ENCODE results near the gene PIK3R3.

The PIK3R3 gene

DNA sequence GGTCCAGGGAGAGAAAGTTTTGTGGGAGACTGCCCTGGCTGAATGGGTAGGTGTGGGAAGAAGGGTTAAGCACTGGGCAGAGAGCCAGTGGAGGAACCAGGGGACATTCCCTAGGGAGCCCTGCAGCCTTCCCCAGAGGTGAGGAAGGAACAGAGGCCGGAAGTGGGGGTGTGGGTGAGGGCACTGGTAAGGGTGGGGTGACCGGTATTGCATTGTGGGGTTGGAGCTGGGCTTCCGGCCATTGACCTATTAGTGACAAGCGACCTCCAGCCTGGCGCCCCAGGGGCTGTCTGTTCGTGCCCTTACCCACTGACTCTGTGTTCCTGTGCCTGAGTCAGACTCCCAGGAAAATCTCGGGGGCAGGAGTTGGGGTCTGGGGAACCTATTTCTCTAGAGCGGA is 38.9 kb upstream of the PIK3R3 start:
- no peak overlapping the region for H3K9ac ChIP-seq (ENCODE audit: low read length)
- 85% methylated on average over 8 of the region's 8 CpGs for WGBS
- no peak overlapping the region for H3K4me3 ChIP-seq (ENCODE audit: insufficient read depth in 1 of 2, low read depth in 1 of 2, low read length in 2 of 2)
- no peak overlapping the region for H4K8ac ChIP-seq (ENCODE audit: low read length)
- H3K27me3 ChIP-seq (ENCODE audit: control insufficient read depth in 1 of 2, insufficient read depth in 1 of 2, low read length in 2 of 2), result peaks cover 30 to 52% of the 10 kb centered on the region in 2 experiments
- H2BK12ac ChIP-seq (ENCODE audit: low read length in 2 of 2), result no peak overlapping the region
- H3K9me3 ChIP-seq (ENCODE audit: control insufficient read depth, low read length), result no peaks in the 10 kb centered on the region
- no peak overlapping the region for H2BK15ac ChIP-seq (ENCODE audit: low read depth, poor library complexity, severe bottlenecking)
- no peak for DNase-seq
- H3K4me1 ChIP-seq (ENCODE audit: control insufficient read depth, insufficient read depth, low read depth, low read length), result peaks cover 30% of the 10 kb centered on the region
- no peak overlapping the region for H3K18ac ChIP-seq (ENCODE audit: low read depth in 1 of 2, low read length in 2 of 2)
- H2BK5ac ChIP-seq (ENCODE audit: low read depth, low read length, poor library complexity, severe bottlenecking), result no peak overlapping the region
- H3K4me2 ChIP-seq (ENCODE audit: low read length, poor library complexity, severe bottlenecking), result no peak overlapping the region
- no peak overlapping the region for H4K91ac ChIP-seq (ENCODE audit: low read length)
- no peak overlapping the region for H2AFZ ChIP-seq (ENCODE audit: low read depth, low read length)
- H3K23ac ChIP-seq (ENCODE audit: low read length in 2 of 2), result no peak overlapping the region
- H3K79me1 ChIP-seq (replicated peaks; ENCODE audit: low read length, poor library complexity, severe bottlenecking), result no peaks in the 10 kb centered on the region
- H2BK120ac ChIP-seq (ENCODE audit: low read depth, low read length), result no peak overlapping the region
- no peak overlapping the region for H3K4ac ChIP-seq (ENCODE audit: low read depth in 1 of 2, low read length in 2 of 2)
- H3K27ac ChIP-seq (ENCODE audit: low read length, poor library complexity, severe bottlenecking), result no peak overlapping the region
- H3K14ac ChIP-seq (ENCODE audit: low read length in 2 of 2), result no peak overlapping the region
- no peak overlapping the region for H2AK5ac ChIP-seq (ENCODE audit: low read length, severe bottlenecking)
- H3K36me3 ChIP-seq (ENCODE audit: control insufficient read depth in 1 of 2, insufficient read depth in 2 of 2, low read depth in 1 of 2, low read length in 2 of 2), result no peaks in the 10 kb centered on the region

- no peak overlapping the region for H4K91ac ChIP-seq (ENCODE audit: low read length)
- no peak overlapping the region for H3K27ac ChIP-seq (ENCODE audit: low read length, poor library complexity, severe bottlenecking)
- no peak for DNase-seq
- H3K4me2 ChIP-seq (ENCODE audit: low read length, poor library complexity, severe bottlenecking), result no peak overlapping the region
- no peak overlapping the region for H2BK5ac ChIP-seq (ENCODE audit: low read depth, low read length, poor library complexity, severe bottlenecking)
- H3K4me3 ChIP-seq (ENCODE audit: insufficient read depth in 1 of 2, low read depth in 1 of 2, low read length in 2 of 2), result no peak overlapping the region
- H3K9ac ChIP-seq (ENCODE audit: low read length), result no peak overlapping the region
- H3K23ac ChIP-seq (ENCODE audit: low read length in 2 of 2), result no peak overlapping the region
- H2AK5ac ChIP-seq (ENCODE audit: low read length, severe bottlenecking), result no peak overlapping the region
- no peak overlapping the region for H2BK120ac ChIP-seq (ENCODE audit: low read depth, low read length)
- H3K36me3 ChIP-seq (ENCODE audit: control insufficient read depth in 1 of 2, insufficient read depth in 2 of 2, low read depth in 1 of 2, low read length in 2 of 2), result no peaks in the 10 kb centered on the region
- H3K27me3 ChIP-seq (ENCODE audit: control insufficient read depth in 1 of 2, insufficient read depth in 1 of 2, low read length in 2 of 2), result peaks cover 32 to 55% of the 10 kb centered on the region in 2 experiments
- peaks cover 27% of the 10 kb centered on the region for H3K4me1 ChIP-seq (ENCODE audit: control insufficient read depth, insufficient read depth, low read depth, low read length)
- H3K79me1 ChIP-seq (replicated peaks; ENCODE audit: low read length, poor library complexity, severe bottlenecking), result no peaks in the 10 kb centered on the region
- H3K4ac ChIP-seq (ENCODE audit: low read depth in 1 of 2, low read length in 2 of 2), result no peak overlapping the region
- no peak overlapping the region for H4K8ac ChIP-seq (ENCODE audit: low read length)
- no peak overlapping the region for H3K14ac ChIP-seq (ENCODE audit: low read length in 2 of 2)
- H3K18ac ChIP-seq (ENCODE audit: low read depth in 1 of 2, low read length in 2 of 2), result no peak overlapping the region
- H2BK15ac ChIP-seq (ENCODE audit: low read depth, poor library complexity, severe bottlenecking), result no peak overlapping the region
- 100% methylated on average over 1 of the region's 3 CpGs for WGBS
- no peaks in the 10 kb centered on the region for H3K9me3 ChIP-seq (ENCODE audit: control insufficient read depth, low read length)
- no peak overlapping the region for H2AFZ ChIP-seq (ENCODE audit: low read depth, low read length)
- no peak overlapping the region for H2BK12ac ChIP-seq (ENCODE audit: low read length in 2 of 2)
Measured at GRCh38 chr1:46169811-46170454, 37.5 kb upstream of the PIK3R3 start.

GRCh38 chr1:46168477-46168876 is 36.0 kb upstream of the PIK3R3 start:
- Histone ChIP-seq H2BK15ac (ENCODE audit: low read depth, poor library complexity, severe bottlenecking) (no peak overlapping the region), H3K4me3 (ENCODE audit: insufficient read depth in 1 of 2, low read depth in 1 of 2, low read length in 2 of 2) (no peak overlapping the region), H3K18ac (ENCODE audit: low read depth in 1 of 2, low read length in 2 of 2) (no peak overlapping the region), H3K14ac (ENCODE audit: low read length in 2 of 2) (no peak overlapping the region), H2BK5ac (ENCODE audit: low read depth, low read length, poor library complexity, severe bottlenecking) (no peak overlapping the region), H2AFZ (ENCODE audit: low read depth, low read length) (no peak overlapping the region), H2BK12ac (ENCODE audit: low read length in 2 of 2) (no peak overlapping the region), H4K8ac (ENCODE audit: low read length) (no peak overlapping the region), H3K4me1 (ENCODE audit: control insufficient read depth, insufficient read depth, low read depth, low read length) (peaks cover 16% of the 10 kb centered on the region), H3K27ac (ENCODE audit: low read length, poor library complexity, severe bottlenecking) (no peak overlapping the region), H4K91ac (ENCODE audit: low read length) (no peak overlapping the region), H3K23ac (ENCODE audit: low read length in 2 of 2) (no peak overlapping the region), H3K27me3 (ENCODE audit: control insufficient read depth in 1 of 2, insufficient read depth in 1 of 2, low read length in 2 of 2) (peaks cover 46 to 70% of the 10 kb centered on the region in 2 experiments), H3K9ac (ENCODE audit: low read length) (no peak overlapping the region), H2AK5ac (ENCODE audit: low read length, severe bottlenecking) (no peak overlapping the region), H3K36me3 (ENCODE audit: control insufficient read depth in 1 of 2, insufficient read depth in 2 of 2, low read depth in 1 of 2, low read length in 2 of 2) (no peaks in the 10 kb centered on the region), H3K9me3 (ENCODE audit: control insufficient read depth, low read length) (no peaks in the 10 kb centered on the region), H3K4me2 (ENCODE audit: low read length, poor library complexity, severe bottlenecking) (no peak overlapping the region), H3K4ac (ENCODE audit: low read depth in 1 of 2, low read length in 2 of 2) (no peak overlapping the region), H3K79me1 (replicated peaks; ENCODE audit: low read length, poor library complexity, severe bottlenecking) (no peaks in the 10 kb centered on the region), H2BK120ac (ENCODE audit: low read depth, low read length) (no peak overlapping the region)
- DNase-seq, result peak; percentile 36
- WGBS, result 100% methylated on average over 1 of the region's 1 CpG

GRCh38 chr1:46166521-46167462 is 34.4 kb upstream of the PIK3R3 start:
- WGBS, result 41% methylated on average over 47 of the region's 47 CpGs
- H3K9ac ChIP-seq (ENCODE audit: low read length), result peak overlapping the region; percentile 59

More at GRCh38 chr1:46166521-46167462, 34.4 kb upstream of the PIK3R3 start:
- no peak overlapping the region for H2BK15ac ChIP-seq (ENCODE audit: low read depth, poor library complexity, severe bottlenecking)
- H4K8ac ChIP-seq (ENCODE audit: low read length), result no peak overlapping the region
- no peak overlapping the region for H2BK12ac ChIP-seq (ENCODE audit: low read length in 2 of 2)
- no peak for DNase-seq
- H2BK5ac ChIP-seq (ENCODE audit: low read depth, low read length, poor library complexity, severe bottlenecking), result no peak overlapping the region
- no peaks in the 10 kb centered on the region for H3K79me1 ChIP-seq (replicated peaks; ENCODE audit: low read length, poor library complexity, severe bottlenecking)
- peak overlapping the region; percentile 79 for H3K4me2 ChIP-seq (ENCODE audit: low read length, poor library complexity, severe bottlenecking)
- H3K27me3 ChIP-seq (ENCODE audit: control insufficient read depth in 1 of 2, insufficient read depth in 1 of 2, low read length in 2 of 2), result peaks cover 47 to 68% of the 10 kb centered on the region in 2 experiments
- no peak overlapping the region for H3K18ac ChIP-seq (ENCODE audit: low read depth in 1 of 2, low read length in 2 of 2)
- no peaks in the 10 kb centered on the region for H3K36me3 ChIP-seq (ENCODE audit: control insufficient read depth in 1 of 2, insufficient read depth in 2 of 2, low read depth in 1 of 2, low read length in 2 of 2)
- H2AFZ ChIP-seq (ENCODE audit: low read depth, low read length), result no peak overlapping the region
- no peak overlapping the region for H3K23ac ChIP-seq (ENCODE audit: low read length in 2 of 2)
- no peak overlapping the region for H2BK120ac ChIP-seq (ENCODE audit: low read depth, low read length)
- peak overlapping the region in 1 of 2 experiments; percentile 73 for H3K4me3 ChIP-seq (ENCODE audit: insufficient read depth in 1 of 2, low read depth in 1 of 2, low read length in 2 of 2)
- H3K4ac ChIP-seq (ENCODE audit: low read depth in 1 of 2, low read length in 2 of 2), result no peak overlapping the region
- H3K9me3 ChIP-seq (ENCODE audit: control insufficient read depth, low read length), result no peaks in the 10 kb centered on the region
- no peak overlapping the region for H2AK5ac ChIP-seq (ENCODE audit: low read length, severe bottlenecking)
- H3K27ac ChIP-seq (ENCODE audit: low read length, poor library complexity, severe bottlenecking), result no peak overlapping the region
- H4K91ac ChIP-seq (ENCODE audit: low read length), result no peak overlapping the region
- H3K4me1 ChIP-seq (ENCODE audit: control insufficient read depth, insufficient read depth, low read depth, low read length), result peaks cover 11% of the 10 kb centered on the region
- no peak overlapping the region for H3K14ac ChIP-seq (ENCODE audit: low read length in 2 of 2)

Measured in mesenchymal stem cell (in vitro differentiated cells and primary cell).